Thyroid gland (tissue), 4 donors: ENCODE results near the gene TAGAP. TPM values are rescaled to one million over a fixed set of nuclear protein-coding genes. Genes with fewer than 3 reads are reported as not detected.

ENCODE experiments used
- DNase-seq, 2 donors: peaks; one replicate each; pipeline ENCODE4 v3.0.0-alpha.2; 2019
- H3K27ac ChIP-seq, 3 donors: fragments of 200-600 bp; sonication (generic); 1 replicate in 2 of 3; 2 replicates in 1 of 3; pipeline ENCODE4 v1.5.1; 2016 to 2019; ENCODE audit warnings: mild to moderate bottlenecking in 1 of 3, moderate library complexity in 1 of 3
- H3K27me3 ChIP-seq: fragments of 200-600 bp; sonication (generic); one replicate; pipeline ENCODE4 v1.5.1; 2019
- H3K36me3 ChIP-seq, 2 donors: fragments of 200-600 bp; sonication (generic); one replicate each; pipeline ENCODE4 v1.5.1; 2016 to 2019
- H3K4me1 ChIP-seq, 2 donors: fragments of 200-600 bp; sonication (generic); one replicate each; pipeline ENCODE4 v1.5.1; 2017 to 2019
- H3K4me3 ChIP-seq, 3 donors: fragments of 200-600 bp; sonication (generic); replicated peaks in 1 of 3; 1 replicate in 2 of 3; 2 replicates in 1 of 3; pipeline ENCODE4 v1.5.1; 2016; ENCODE audit warnings: mild to moderate bottlenecking in 1 of 3
- H3K9me3 ChIP-seq: fragments of 200-600 bp; sonication (generic); one replicate; pipeline ENCODE4 v1.5.1; 2017
- CTCF ChIP-seq, 6 experiments: fragments of 200-600 bp in 3 of 6; fragments of 450-650 bp in 3 of 6; sonication (generic) in 3 of 6; IDR thresholded peaks; one replicate each; pipeline ENCODE4 v1.5.1; 2016 to 2019; ENCODE audit warnings: antibody characterized with exemption in 6 of 6, mild to moderate bottlenecking in 2 of 6, inconsistent platforms in 1 of 6, moderate library complexity in 1 of 6
- POLR2A ChIP-seq, 2 donors: fragments of 450-650 bp; IDR thresholded peaks; one replicate each; pipeline ENCODE4 v1.6.1; 2017; ENCODE audit warnings: antibody characterized with exemption in 2 of 2, mild to moderate bottlenecking in 2 of 2, moderate library complexity in 1 of 2
- WGBS, 2 donors: methylation state at CpG; one replicate each; pipeline ENCODE4 v1.1.5; 2017; 5-methylcytosine and 5-hydroxymethylcytosine counted together
- intact Hi-C: fragments of 100-400 bp; cut with DNase I; formaldehyde crosslinking; loops from one replicate; pipeline ENCODE4 v1.15.1; 2023
- total RNA-seq, 4 donors: library from RNA; depleted of rRNA; stranded (reverse); fragments of >200 nt; gene quantifications; one replicate each; pipeline ENCODE4 v1.2.3, GENCODE V29; 2016

The TAGAP gene
- total RNA-seq, 4 donors from 2014 or later: 1.1 to 3.7 (median 1.7) TPM

DNA sequence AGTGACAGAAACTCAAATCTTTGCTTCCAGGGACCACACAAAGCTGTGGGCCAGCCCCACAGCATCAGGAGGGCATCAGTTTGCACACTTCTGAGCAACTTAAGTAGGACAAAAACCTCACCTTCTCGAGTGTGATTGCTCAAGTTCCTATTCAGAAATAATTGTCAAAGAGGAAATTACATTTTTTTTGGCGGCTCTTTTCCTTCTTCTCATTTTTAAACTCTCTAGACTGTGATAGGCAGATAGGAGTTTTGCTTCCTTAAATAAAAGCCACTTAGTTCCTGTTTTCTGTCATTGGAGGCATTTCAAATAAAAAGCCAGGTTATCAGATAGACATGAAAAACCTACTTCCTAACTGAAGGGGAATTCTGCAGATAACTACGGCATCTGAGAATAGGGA lies 11.2 kb upstream of the TAGAP start:
- Histone ChIP-seq H3K27ac (no peak overlapping the region), H3K9me3 (no peaks in the 10 kb centered on the region), H3K36me3 (no peaks in the 10 kb centered on the region), H3K4me3 (no peak overlapping the region), H3K4me1 (no peaks in the 10 kb centered on the region), H3K27me3 (no peaks in the 10 kb centered on the region)
- DNase-seq: no peak
- no peak for TF ChIP-seq POLR2A (IDR thresholded peaks at IDR 0.05)
- TF ChIP-seq CTCF (IDR thresholded peaks at IDR 0.05): no peak
- WGBS, 2 donors: 53 to 60% methylated on average over 3 of the region's 3 CpGs
- intact Hi-C loops: no loop called here

DNA sequence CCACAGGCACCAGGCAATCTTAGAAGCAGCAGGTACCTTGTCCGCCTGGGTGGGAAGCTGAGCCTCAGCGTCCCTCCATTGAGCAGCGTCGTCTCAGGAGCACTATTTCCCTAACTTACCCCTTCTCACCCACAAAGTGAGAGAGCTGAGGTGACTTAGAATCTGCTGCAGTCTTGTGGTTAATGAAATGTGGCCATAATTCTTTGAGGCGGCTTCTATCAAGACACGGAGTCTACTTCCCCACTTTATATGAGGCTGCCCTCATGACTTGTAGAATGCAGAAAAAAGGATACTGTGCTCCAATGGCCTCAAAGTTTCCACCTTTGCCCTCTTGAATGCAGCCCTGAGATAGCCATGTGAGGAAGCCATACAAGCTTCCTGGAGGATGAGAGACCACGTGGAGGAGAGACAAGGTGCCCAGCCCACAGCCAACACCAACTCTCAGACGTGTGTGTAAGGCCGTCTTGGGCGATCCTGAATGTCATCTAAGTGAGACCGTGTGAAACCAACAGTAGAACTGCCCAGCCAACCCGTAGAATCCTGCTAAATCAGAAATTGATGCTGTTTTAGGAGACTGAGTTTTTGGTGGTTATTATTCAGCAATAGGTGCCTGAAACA lies 9.1 kb upstream of the TAGAP start:
- no peak for DNase-seq
- 80 to 89% methylated on average over 12 of the region's 12 CpGs for WGBS, 2 donors
- Histone ChIP-seq H3K4me3 (no peak overlapping the region), H3K4me1 (no peaks in the 10 kb centered on the region), H3K9me3 (no peaks in the 10 kb centered on the region), H3K36me3 (no peaks in the 10 kb centered on the region), H3K27me3 (no peaks in the 10 kb centered on the region), H3K27ac (no peak overlapping the region)
- no peak for TF ChIP-seq POLR2A (IDR thresholded peaks at IDR 0.05)
- TF ChIP-seq CTCF (IDR thresholded peaks at IDR 0.05): no peak
- intact Hi-C loops: no loop called here

DNA sequence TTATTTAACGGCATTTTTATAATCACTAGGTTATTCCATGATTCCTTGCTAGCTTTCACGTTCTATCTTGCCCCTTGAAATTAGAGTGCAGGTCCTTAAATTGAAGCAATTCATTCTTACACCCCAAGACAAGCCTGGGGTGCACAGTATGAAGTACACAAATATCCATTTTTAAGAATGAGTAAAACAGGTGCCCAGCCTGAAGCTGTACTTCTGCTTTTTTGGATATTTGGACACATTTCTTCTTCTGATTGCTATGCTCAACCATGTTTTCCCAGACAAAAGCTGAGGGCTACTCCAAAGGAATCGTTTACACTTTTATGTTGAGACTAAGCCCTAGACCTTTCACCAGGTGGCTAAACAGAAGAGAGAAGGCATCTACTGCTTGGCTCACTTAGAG lies 7.9 kb upstream of the TAGAP start:
- intact Hi-C loops: no loop called here
- DNase-seq: no peak
- no peaks in the 10 kb centered on the region for H3K27me3 ChIP-seq
- no peak overlapping the region for H3K27ac ChIP-seq
- 49 to 63% methylated on average over 3 of the region's 3 CpGs for WGBS, 2 donors
- no peaks in the 10 kb centered on the region for H3K9me3 ChIP-seq
- H3K36me3 ChIP-seq: no peaks in the 10 kb centered on the region
- H3K4me3 ChIP-seq: no peak overlapping the region
- H3K4me1 ChIP-seq: no peaks in the 10 kb centered on the region
- TF ChIP-seq POLR2A (IDR thresholded peaks at IDR 0.05) (no peak), CTCF (IDR thresholded peaks at IDR 0.05) (no peak)

GRCh38 chr6:159047891-159048685 lies 3.3 kb upstream of the TAGAP start:
- H3K4me1 ChIP-seq: no peaks in the 10 kb centered on the region
- H3K36me3 ChIP-seq: no peaks in the 10 kb centered on the region
- DNase-seq: no peak
- no peak overlapping the region for H3K4me3 ChIP-seq
- H3K9me3 ChIP-seq: no peaks in the 10 kb centered on the region
- intact Hi-C loops: loop anchor here (10.0 kb wide), 1 partner anchor 87 kb away; no protein-coding TSS in a partner anchor
- no peak overlapping the region for H3K27ac ChIP-seq
- H3K27me3 ChIP-seq: no peaks in the 10 kb centered on the region
- 68 to 76% methylated on average over 10 of the region's 10 CpGs for WGBS, 2 donors
- TF ChIP-seq CTCF (IDR thresholded peaks at IDR 0.05): no peak
- TF ChIP-seq POLR2A (IDR thresholded peaks at IDR 0.05): no peak

GRCh38 chr6:159045801-159046200 lies 1.0 kb upstream of the TAGAP start:
- H3K4me3 ChIP-seq: no peak overlapping the region
- H3K27ac ChIP-seq: no peak overlapping the region
- intact Hi-C loops: loop anchor here (10.0 kb wide), 1 partner anchor 89 kb away; no protein-coding TSS in a partner anchor
- no peak for DNase-seq
- WGBS, 2 donors: 75 to 81% methylated on average over 7 of the region's 7 CpGs
- H3K36me3 ChIP-seq: no peaks in the 10 kb centered on the region
- no peaks in the 10 kb centered on the region for H3K27me3 ChIP-seq
- TF ChIP-seq CTCF (IDR thresholded peaks at IDR 0.05) (no peak), POLR2A (IDR thresholded peaks at IDR 0.05) (no peak)
- no peaks in the 10 kb centered on the region for H3K9me3 ChIP-seq
- peaks cover 0 to 3% of the 10 kb centered on the region in 2 donors for H3K4me1 ChIP-seq
